T-helper 2 cell (primary cell): ENCODE data around the gene TSNAXIP1.

Source experiments
- DNase-seq, 5 experiments: peaks; one replicate each; pipeline versions ENCODE4 v3.0.0 to v3.0.0-alpha.2; 2012 to 2022
- total RNA-seq, 2 donors: gene quantifications; one replicate each; lab custom pipeline; 2026; lab: John Stamatoyannopoulos, UW

The TSNAXIP1 gene, protein sequence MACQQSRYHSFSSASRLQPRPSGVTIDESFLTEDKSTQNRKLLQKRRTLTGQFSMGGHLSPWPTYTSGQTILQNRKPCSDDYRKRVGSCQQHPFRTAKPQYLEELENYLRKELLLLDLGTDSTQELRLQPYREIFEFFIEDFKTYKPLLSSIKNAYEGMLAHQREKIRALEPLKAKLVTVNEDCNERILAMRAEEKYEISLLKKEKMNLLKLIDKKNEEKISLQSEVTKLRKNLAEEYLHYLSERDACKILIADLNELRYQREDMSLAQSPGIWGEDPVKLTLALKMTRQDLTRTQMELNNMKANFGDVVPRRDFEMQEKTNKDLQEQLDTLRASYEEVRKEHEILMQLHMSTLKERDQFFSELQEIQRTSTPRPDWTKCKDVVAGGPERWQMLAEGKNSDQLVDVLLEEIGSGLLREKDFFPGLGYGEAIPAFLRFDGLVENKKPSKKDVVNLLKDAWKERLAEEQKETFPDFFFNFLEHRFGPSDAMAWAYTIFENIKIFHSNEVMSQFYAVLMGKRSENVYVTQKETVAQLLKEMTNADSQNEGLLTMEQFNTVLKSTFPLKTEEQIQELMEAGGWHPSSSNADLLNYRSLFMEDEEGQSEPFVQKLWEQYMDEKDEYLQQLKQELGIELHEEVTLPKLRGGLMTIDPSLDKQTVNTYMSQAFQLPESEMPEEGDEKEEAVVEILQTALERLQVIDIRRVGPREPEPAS
- 0 to 0.54 reads per million in 2 donors for total RNA-seq

GRCh38 chr16:67806428-67807147, at the start of gene TSNAXIP1, which contains the start of gene RANBP10:
TSNAXIP1 (plus strand) TSS chr16:67806889; CDS start chr16:67807150, 261 bp downstream.
RANBP10 (minus strand) TSS chr16:67806560; CDS start chr16:67806536, 24 bp downstream.
- DNase-seq = peak; percentile 88 to 100 (median 96)

- DNase-seq = no peak
These were observed 48.7 kb upstream of the TSNAXIP1 start for GRCh38 chr16:67758006-67758405.

GRCh38 chr16:67758966-67759365, 47.7 kb upstream of the TSNAXIP1 start:
- DNase-seq = no peak

GRCh38 chr16:67760206-67760955, 46.3 kb upstream of the TSNAXIP1 start:
- no peak for DNase-seq

DNA sequence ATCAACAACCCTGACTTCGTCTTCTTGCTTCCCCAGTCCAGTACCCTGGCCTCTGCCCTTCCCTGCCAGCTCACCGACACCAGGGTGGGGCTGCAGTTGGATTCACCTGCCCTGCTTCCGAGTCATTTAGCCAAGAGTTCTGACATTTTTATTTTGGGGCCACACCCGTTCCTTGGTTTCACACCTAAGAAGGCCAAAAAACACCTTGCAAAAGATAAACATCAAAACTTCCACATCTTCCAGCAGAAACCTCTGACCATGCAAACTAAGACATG, 45.8 kb upstream of the TSNAXIP1 start:
- DNase-seq = no peak

DNA sequence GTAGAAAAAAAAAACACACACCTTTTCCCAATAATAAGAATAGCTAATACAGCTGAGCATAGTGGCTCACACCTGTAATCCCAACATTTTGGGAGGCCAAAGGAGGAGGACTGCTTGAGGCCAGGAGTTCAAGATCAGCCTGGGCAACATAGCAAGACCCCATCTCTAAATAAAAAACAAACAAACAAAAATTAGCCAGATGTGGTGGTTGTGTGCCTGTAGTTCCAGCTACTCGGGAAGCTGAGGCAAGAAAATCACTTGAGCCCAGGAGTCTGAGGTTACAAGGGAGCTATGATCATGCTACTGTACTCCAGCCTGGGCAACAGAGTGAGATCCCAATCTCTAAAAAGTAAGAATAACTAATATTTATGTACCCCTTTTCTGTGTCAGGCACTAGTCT, 44.8 kb upstream of the TSNAXIP1 start:
- DNase-seq = no peak

- no peak for DNase-seq
These were observed 44.3 kb upstream of the TSNAXIP1 start for GRCh38 chr16:67762385-67762784.

GRCh38 chr16:67763066-67763465, 43.6 kb upstream of the TSNAXIP1 start:
- DNase-seq = no peak

- no peak for DNase-seq
These were observed 42.5 kb upstream of the TSNAXIP1 start for GRCh38 chr16:67764158-67764667.

DNA sequence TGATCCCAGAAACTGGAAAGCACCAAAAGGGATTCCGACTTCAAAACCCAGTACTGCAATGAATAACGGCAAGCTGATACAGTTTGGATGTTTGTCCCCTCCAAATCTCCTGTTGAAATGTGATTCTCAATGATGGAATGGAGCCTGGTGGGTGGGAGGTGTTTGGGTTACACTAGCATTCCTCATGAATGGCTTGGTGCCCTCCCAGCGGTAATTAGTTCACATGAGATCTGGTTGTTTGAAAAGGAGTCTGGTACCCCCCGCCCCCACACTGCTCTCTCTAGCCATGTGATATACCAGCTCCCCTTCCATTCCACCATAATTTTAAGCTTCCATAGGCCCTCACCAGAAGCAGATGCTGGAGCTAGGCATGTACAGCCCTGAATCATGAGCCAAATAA, 40.4 kb upstream of the TSNAXIP1 start:
- DNase-seq = no peak

GRCh38 chr16:67767953-67768352, 38.7 kb upstream of the TSNAXIP1 start:
- DNase-seq = no peak

GRCh38 chr16:67770346-67770991, 36.2 kb upstream of the TSNAXIP1 start:
- no peak for DNase-seq

- no peak for DNase-seq
These were observed 33.6 kb upstream of the TSNAXIP1 start for GRCh38 chr16:67773099-67773498.

DNA sequence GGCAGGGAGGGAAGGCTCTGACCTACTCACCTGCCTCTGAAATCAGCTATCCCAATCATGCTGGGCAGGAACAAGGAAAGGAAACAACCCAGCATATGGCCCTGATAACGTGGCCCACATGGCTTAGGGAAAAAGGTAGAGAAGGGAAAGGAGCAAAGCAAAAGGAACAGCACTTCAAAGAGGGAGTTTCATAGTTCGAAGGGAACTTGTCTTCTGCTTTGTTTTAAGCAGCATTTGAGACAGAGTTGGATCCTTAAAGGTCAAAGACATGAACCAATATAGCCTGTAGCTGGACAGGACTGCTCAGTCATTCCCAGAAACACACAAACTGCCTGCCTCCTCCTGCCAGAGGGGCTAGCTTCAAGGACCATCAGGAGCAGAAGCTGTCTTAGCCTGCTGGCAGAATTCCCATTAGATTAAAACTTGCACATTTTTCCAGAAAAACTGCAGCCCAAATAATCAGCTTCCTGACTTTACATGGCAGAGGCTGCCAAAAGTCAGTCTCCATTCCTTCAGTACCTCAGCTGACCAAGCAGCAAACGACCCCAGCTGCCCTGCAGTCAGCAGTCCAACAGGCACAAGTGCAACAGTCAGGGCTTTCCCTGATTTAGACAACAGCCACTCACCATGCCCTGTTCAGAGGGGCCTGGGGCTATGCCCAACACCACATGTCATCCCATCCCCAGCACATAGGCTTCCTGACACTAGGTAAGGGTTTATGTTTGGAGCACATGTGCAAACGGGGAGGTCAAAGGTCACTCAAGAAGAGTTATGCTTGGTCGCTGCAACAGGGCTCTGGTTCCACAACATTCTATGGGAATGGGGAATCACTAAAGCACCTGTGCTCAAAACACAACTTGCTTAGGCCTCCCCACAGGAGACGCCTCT, 32.9 kb upstream of the TSNAXIP1 start:
- no peak for DNase-seq

GRCh38 chr16:67774457-67774853, 32.2 kb upstream of the TSNAXIP1 start:
- no peak for DNase-seq

- DNase-seq = no peak
These were observed 31.4 kb upstream of the TSNAXIP1 start for GRCh38 chr16:67775273-67775672.

DNA sequence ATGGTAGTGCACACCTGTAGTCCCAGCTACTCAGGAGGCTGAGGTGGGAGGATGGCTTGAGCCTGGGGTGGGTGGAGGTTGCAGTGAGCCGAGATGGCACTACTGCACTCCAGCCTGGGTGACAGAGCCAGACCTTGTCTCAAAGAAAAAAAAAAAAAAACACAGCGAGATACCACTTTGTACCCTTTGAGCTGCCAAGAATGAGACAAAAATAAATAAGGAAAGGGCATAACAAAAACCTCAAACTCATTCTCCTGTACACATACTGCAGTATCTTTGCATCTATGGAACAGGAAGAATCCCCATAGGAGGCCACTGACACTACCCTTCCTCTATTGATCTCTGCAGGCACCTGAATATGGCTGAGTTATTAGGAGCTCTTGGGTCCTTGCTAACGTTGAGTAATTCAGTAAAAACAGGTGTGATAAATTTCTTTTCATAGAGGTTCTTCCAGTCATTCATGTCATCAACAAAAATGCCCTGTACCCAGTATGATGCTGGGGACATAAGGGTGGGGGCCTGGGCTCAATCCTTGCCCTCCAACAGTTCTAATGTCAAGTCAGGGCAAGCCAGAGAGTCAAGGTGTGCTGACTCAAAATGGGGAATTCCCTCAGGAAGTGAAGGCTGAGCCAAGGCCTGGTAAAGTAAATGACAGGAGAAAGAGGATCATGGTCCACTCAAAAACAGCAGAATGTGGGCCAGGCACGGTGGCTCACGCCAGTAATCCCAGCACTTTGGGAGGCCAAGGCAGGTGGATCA, 27.3 kb upstream of the TSNAXIP1 start:
- DNase-seq = no peak

DNA sequence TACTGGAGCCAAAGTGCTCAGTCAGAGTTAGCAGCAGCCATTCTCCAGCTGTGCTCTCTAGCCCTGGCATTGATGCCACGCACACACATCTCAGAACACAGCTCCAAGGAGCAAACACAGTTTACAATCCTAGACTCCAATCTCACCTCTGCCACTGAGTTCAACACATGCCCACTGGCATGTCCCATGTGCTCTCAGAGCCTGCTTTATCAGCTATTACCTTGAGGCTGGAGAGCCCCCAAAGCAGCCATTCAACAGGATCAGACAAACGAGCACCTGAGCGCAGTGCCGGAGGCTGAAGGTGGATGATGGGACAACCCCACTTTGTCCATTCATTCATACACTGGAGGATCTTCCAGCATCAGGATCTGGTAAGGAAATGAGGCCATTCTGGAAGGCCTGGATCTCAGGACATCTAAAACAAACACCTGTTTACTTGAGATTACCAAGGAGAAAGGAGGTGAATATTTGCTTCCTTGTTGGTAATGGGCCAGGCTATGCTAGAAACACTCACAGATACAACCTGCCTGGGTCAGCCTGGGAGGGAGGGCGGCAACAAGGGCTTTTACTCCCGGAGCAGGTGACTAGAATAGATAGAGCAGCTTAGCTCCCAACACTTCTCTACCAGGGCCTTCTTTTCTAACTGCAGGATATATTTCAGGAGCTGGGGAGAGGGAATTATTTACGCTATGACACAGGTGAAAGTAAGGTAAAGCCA, 25.7 kb upstream of the TSNAXIP1 start:
- DNase-seq = no peak

- peak in 1 of 5 experiments; percentile 84 for DNase-seq
These were observed 25.1 kb upstream of the TSNAXIP1 start for GRCh38 chr16:67781565-67781921.
